HUES6 (cell line): ENCODE measurements around the gene ASF1A.
"Not testable (repeated sequence)": the region's sequence is repeated elsewhere in the genome, so short reads cannot be mapped to it uniquely, and the experiment has no call there.

ENCODE experiments used
- H3K27ac ChIP-seq: 2 replicates; pipeline ENCODE4 v1.7.0; 2013; ENCODE audit warnings: low read depth, mild to moderate bottlenecking, low read length, inconsistent platforms
- H3K27me3 ChIP-seq: 2 replicates; pipeline ENCODE4 v1.6.1; 2013; ENCODE audit warnings: low read length; ENCODE audit not compliant: control insufficient read depth, insufficient read depth
- H3K36me3 ChIP-seq: 2 replicates; pipeline ENCODE4 v1.6.1; 2013; ENCODE audit warnings: low read length; ENCODE audit not compliant: control insufficient read depth, insufficient read depth
- H3K4me1 ChIP-seq: 2 replicates; pipeline ENCODE4 v1.6.1; 2013; ENCODE audit warnings: low read length; ENCODE audit not compliant: control insufficient read depth, insufficient read depth
- H3K4me3 ChIP-seq: 2 replicates; pipeline ENCODE4 v1.5.1; 2013; ENCODE audit warnings: low read depth, low read length
- H3K9ac ChIP-seq: one replicate; pipeline ENCODE4 v1.6.1; 2013; ENCODE audit warnings: mild to moderate bottlenecking, low read length
- H3K9me3 ChIP-seq: 2 replicates; pipeline ENCODE4 v1.6.1; 2013; ENCODE audit warnings: low read depth, low read length; ENCODE audit not compliant: control insufficient read depth, insufficient read depth

The ASF1A gene

DNA sequence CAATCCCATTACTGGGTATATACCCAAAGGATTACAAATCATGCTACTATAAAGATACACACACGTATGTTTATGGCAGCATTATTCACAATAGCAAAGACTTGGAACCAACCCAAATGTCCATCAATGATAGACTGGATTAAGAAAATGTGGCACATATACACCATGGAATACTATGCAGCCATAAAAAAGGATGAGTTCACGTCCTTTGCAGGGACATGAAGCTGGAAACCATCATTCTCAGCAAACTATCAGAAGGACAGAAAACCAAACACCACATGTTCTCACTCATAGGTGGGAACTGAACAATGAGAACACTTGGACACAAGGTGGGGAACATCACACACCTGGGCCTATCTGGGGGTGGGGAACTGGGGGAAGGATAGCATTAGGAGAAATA is 25.1 kb upstream of the ASF1A start:
- H3K9ac ChIP-seq, H3K27me3 ChIP-seq, H3K4me1 ChIP-seq, H3K27ac ChIP-seq, H3K9me3 ChIP-seq, H3K4me3 ChIP-seq, H3K36me3 ChIP-seq: not testable (repeated sequence)

GRCh38 chr6:118869350-118869749 is 24.6 kb upstream of the ASF1A start:
- Histone ChIP-seq H3K4me1 (no peaks in the 10 kb centered on the region), H3K27ac (no peak overlapping the region)

DNA sequence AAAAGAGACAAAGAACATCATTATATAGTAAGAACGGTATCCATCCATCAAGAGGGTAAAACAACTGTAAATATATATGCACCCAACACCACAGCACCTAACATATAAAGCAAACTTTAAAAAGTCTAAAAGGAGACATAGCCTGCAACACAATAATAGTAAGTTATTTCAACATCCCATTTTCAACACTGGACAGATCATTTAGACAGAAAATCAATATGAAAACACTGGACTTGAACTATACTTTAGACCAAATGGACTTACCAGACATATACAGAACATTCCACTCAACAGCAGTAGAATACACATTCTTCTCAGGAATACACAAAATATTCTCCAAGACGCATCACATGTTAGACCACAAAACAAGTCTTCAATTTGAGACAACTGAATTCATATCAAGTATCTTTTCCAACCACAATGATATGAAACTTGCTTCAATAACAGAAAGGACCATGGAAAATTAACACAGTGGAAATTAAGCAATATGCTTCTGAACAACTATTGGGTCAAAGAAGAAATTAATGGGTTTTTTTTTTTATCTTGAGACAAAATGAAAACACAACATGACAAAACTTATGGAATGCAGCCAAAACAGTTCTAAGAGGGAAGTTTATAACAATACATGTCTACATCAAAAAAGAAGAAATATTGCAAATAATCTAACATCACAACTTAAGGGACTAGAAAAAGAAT is 23.9 kb upstream of the ASF1A start:
- Histone ChIP-seq H3K9me3 (no peaks in the 10 kb centered on the region), H3K36me3 (no peaks in the 10 kb centered on the region), H3K9ac (no peak overlapping the region), H3K27ac (no peak overlapping the region), H3K4me1 (no peaks in the 10 kb centered on the region), H3K27me3 (no peaks in the 10 kb centered on the region), H3K4me3 (no peak overlapping the region)

More at GRCh38 chr6:118869350-118869749, 24.6 kb upstream of the ASF1A start:
- Histone ChIP-seq H3K27me3 (no peaks in the 10 kb centered on the region), H3K9me3 (no peaks in the 10 kb centered on the region), H3K4me3 (no peak overlapping the region), H3K36me3 (no peaks in the 10 kb centered on the region), H3K9ac (no peak overlapping the region)

- no peak overlapping the region for H3K27ac ChIP-seq
- no peaks in the 10 kb centered on the region for H3K36me3 ChIP-seq
- no peak overlapping the region for H3K4me3 ChIP-seq
- H3K4me1 ChIP-seq, result no peaks in the 10 kb centered on the region
- no peaks in the 10 kb centered on the region for H3K9me3 ChIP-seq
- H3K9ac ChIP-seq, result no peak overlapping the region
- no peaks in the 10 kb centered on the region for H3K27me3 ChIP-seq
Observed at GRCh38 chr6:118871331-118871730, 22.6 kb upstream of the ASF1A start.

GRCh38 chr6:118872318-118872717 is 21.6 kb upstream of the ASF1A start:
- H3K4me1 ChIP-seq, result no peaks in the 10 kb centered on the region
- H3K4me3 ChIP-seq, result no peak overlapping the region
- no peak overlapping the region for H3K27ac ChIP-seq
- no peaks in the 10 kb centered on the region for H3K27me3 ChIP-seq
- H3K36me3 ChIP-seq, result no peaks in the 10 kb centered on the region
- no peak overlapping the region for H3K9ac ChIP-seq
- no peaks in the 10 kb centered on the region for H3K9me3 ChIP-seq

GRCh38 chr6:118872726-118873125 is 21.2 kb upstream of the ASF1A start:
- Histone ChIP-seq H3K4me1 (no peaks in the 10 kb centered on the region), H3K27me3 (no peaks in the 10 kb centered on the region), H3K4me3 (no peak overlapping the region), H3K36me3 (no peaks in the 10 kb centered on the region), H3K27ac (no peak overlapping the region), H3K9me3 (no peaks in the 10 kb centered on the region), H3K9ac (no peak overlapping the region)

GRCh38 chr6:118873239-118873638 is 20.7 kb upstream of the ASF1A start:
- no peaks in the 10 kb centered on the region for H3K36me3 ChIP-seq
- no peaks in the 10 kb centered on the region for H3K27me3 ChIP-seq
- no peaks in the 10 kb centered on the region for H3K9me3 ChIP-seq
- H3K4me3 ChIP-seq, result no peak overlapping the region
- no peak overlapping the region for H3K9ac ChIP-seq
- H3K4me1 ChIP-seq, result no peaks in the 10 kb centered on the region
- H3K27ac ChIP-seq, result no peak overlapping the region

DNA sequence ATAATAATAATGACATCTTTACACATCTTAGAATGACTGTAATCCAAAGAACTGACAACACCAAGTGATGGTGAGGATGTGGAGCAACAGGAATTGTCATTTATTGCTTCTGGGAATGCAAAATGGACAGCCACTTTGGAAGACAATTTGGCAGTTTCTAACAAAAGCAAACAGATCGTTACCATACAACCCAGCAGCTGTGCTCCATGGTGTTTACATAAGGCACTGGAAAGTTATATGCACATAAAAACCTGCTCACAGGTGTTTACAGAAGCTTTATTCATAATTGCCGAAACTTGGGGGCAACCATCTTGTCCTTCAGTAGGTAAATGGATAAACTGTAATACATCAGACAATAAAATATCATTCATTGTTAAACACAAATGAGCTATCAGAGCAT is 18.3 kb upstream of the ASF1A start:
- no peaks in the 10 kb centered on the region for H3K4me1 ChIP-seq
- no peaks in the 10 kb centered on the region for H3K36me3 ChIP-seq
- H3K4me3 ChIP-seq, result no peak overlapping the region
- H3K9ac ChIP-seq, result no peak overlapping the region
- H3K27me3 ChIP-seq, result no peaks in the 10 kb centered on the region
- no peak overlapping the region for H3K27ac ChIP-seq
- H3K9me3 ChIP-seq, result no peaks in the 10 kb centered on the region

GRCh38 chr6:118876198-118876597 is 17.8 kb upstream of the ASF1A start:
- H3K36me3 ChIP-seq, result no peaks in the 10 kb centered on the region
- no peak overlapping the region for H3K9ac ChIP-seq
- no peaks in the 10 kb centered on the region for H3K4me1 ChIP-seq

DNA sequence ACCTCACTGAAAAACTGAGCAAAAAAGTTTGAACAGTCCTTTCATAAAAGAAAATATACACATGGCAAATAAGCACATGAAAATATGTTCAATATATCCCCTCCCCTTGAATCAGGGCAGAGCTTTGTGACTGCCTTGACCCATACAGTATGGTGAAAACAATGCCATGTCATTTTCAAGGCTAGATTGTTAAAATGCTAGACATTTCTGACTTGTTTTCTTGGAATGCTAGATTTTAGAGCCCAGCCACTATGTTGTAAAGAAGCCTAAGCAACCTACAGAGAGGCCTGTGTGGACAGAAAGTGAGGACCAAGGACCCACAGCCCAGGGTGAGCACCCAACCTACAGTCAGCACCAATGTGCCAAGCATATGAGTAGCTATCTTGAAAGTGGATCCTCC is 17.1 kb upstream of the ASF1A start:
- no peak overlapping the region for H3K9ac ChIP-seq
- no peak overlapping the region for H3K4me3 ChIP-seq
- no peaks in the 10 kb centered on the region for H3K36me3 ChIP-seq
- H3K9me3 ChIP-seq, result no peaks in the 10 kb centered on the region
- no peaks in the 10 kb centered on the region for H3K27me3 ChIP-seq
- H3K27ac ChIP-seq, result no peak overlapping the region
- H3K4me1 ChIP-seq, result peaks cover 2% of the 10 kb centered on the region; the same call in 1 of the 2 replicates

More at GRCh38 chr6:118876198-118876597, 17.8 kb upstream of the ASF1A start:
- no peaks in the 10 kb centered on the region for H3K9me3 ChIP-seq
- no peak overlapping the region for H3K27ac ChIP-seq
- no peak overlapping the region for H3K4me3 ChIP-seq
- no peaks in the 10 kb centered on the region for H3K27me3 ChIP-seq

GRCh38 chr6:118877806-118878205 is 16.1 kb upstream of the ASF1A start:
- H3K4me1 ChIP-seq, result peaks cover 10% of the 10 kb centered on the region
- H3K27me3 ChIP-seq, result no peaks in the 10 kb centered on the region
- no peak overlapping the region for H3K27ac ChIP-seq
- no peaks in the 10 kb centered on the region for H3K36me3 ChIP-seq
- H3K9me3 ChIP-seq, result no peaks in the 10 kb centered on the region
- H3K9ac ChIP-seq, result no peak overlapping the region
- H3K4me3 ChIP-seq, result no peak overlapping the region
